AG10803 (cell line): ENCODE measurements around the gene SULT1A3.
"Not testable (repeated sequence)": the region's sequence is repeated elsewhere in the genome, so short reads cannot be mapped to it uniquely, and the experiment has no call there.

Source experiments
- DNase-seq: peaks from one replicate; pipeline ENCODE4 v3.0.0; 2010; ENCODE audit warnings: low read depth
- H3K4me3 ChIP-seq: 2 replicates; pipeline ENCODE4 v1.5.1; 2011; ENCODE audit warnings: mild to moderate bottlenecking, low read length, control low read depth
- CTCF ChIP-seq: conservative IDR thresholded peaks from 2 replicates; pipeline ENCODE4 v1.5.1; 2011; ENCODE audit warnings: mild to moderate bottlenecking, low read length, control low read depth, inconsistent platforms

SULT1A3 gene

GRCh38 chr16:30173054-30173453 lies 26.0 kb upstream of the SULT1A3 start:
- TF ChIP-seq CTCF = no peak
- no peak overlapping the region for H3K4me3 ChIP-seq
- DNase-seq = no peak

- H3K4me3 ChIP-seq, DNase-seq: not testable (repeated sequence)
Observed at GRCh38 chr16:30176876-30177275, 22.2 kb upstream of the SULT1A3 start.

DNA sequence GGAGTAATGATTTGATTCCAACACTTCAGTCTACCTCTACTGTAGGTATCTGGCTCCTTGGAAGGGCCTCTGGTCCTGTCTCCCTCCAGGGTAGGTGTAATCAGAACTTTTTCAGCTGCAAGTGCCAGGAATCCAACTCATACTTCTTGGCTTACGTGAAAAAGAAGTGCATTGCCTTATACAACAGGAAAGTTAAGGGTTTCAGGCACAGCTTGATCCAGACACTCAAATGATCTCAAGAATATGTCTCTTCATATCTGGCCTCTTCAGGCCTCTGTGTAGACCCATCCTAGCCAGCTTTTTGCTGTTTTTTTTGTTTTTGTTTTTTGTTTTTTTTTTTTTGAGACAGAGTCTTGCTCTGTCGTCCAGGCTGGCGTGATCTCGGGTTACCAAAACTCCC lies 19.9 kb upstream of the SULT1A3 start:
- TF ChIP-seq CTCF = no peak
- no peak overlapping the region for H3K4me3 ChIP-seq
- DNase-seq = no peak

- DNase-seq = no peak
- H3K4me3 ChIP-seq = no peak overlapping the region
- TF ChIP-seq CTCF = no peak
Observed at GRCh38 chr16:30179931-30180330, 19.1 kb upstream of the SULT1A3 start.

DNA sequence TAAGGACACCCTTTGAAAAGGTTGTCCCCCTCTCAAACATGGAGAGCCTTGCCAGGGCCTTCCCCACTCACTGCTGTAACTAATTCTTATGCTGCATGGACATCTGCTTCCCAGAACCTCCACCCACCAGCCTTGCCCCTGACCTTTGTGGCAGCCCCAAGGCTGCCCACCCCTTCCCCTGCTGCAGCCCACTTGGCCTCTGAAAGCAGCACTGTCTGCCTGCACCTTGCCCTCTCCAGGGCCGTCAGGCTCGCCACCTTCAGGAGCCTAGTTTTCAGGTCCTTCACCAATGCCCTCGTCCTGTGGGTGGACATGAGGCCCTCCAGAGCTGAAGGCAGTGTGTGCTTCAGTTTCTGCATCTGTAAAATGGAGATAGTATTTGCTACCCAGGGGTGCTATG lies 18.3 kb upstream of the SULT1A3 start:
- DNase-seq = no peak
- H3K4me3 ChIP-seq = no peak overlapping the region
- TF ChIP-seq CTCF = no peak

DNA sequence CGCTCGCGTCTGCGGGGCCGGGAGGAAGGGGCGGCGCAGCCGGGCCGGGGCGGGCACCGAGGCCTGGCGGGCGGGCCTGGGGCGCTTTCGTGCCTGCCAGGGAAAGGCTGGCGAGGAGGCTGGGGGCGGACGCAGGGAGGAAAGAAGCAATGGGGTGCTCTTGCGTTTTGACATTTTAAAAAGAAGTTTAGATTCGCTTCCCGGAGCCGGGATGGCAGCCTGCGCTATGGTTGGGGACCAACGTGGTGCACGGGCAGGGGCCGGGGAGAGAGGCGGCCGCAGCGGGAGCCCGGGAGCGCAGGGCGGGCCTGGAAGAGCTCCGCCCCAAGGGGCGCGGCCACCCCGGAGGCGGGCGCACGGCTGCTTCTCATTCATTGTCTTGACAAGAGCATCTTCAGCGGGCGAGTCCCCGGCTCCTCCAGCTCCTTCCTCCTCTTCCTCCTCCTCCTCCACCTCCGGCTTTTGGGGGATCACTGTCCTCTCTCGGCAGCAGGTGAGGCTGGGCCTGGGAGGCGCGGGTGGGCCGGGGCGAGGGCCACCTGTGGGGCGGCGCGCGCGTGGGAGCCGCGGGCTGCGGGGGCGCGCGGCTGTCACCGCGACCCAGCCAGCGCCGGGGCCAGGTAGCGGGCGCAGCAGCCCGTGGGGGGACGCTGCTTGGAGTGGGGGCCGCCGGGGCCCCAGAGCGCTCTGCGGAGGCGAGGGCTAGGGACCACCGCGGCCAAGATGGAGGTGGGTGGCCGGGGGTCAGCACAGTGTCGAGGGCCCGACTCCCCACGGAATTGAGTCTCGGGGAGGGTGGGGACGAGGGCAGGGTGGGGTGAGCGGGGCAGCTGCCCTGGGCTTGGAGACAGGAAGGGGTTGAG lies 15.6 kb upstream of the SULT1A3 start, which contains the start of gene CORO1A:
TSS of gene CORO1A (plus strand) at position 370 of the 863 bp plus-strand sequence. CDS start 1,608 bp downstream, outside the sequence.
- DNase-seq = peak; percentile 64
- peak within 1 kb of the TSS; percentile 64 for H3K4me3 ChIP-seq
- no peak for TF ChIP-seq CTCF

- no peak for DNase-seq
- H3K4me3 ChIP-seq = no peak overlapping the region
- TF ChIP-seq CTCF = no peak
Observed at GRCh38 chr16:30184096-30184890, 14.8 kb upstream of the SULT1A3 start.
